Fibroblast of lung (primary cell): Measurements from ENCODE around the gene EML2.

ENCODE experiments used
- EZH2 ChIP-seq: IDR thresholded peaks from 2 replicates; pipeline ENCODE4 v1.5.1; 2012; ENCODE audit warnings: low read length, control low read depth, mild to moderate bottlenecking; ENCODE audit errors: missing control alignments
- TF ChIP-seq, protein P1 (sequence below), 2 donors: IDR thresholded peaks in 1 of 2; conservative IDR thresholded peaks in 1 of 2; 1 replicate in 1 of 2; 2 replicates in 1 of 2; pipeline ENCODE4 v1.5.1; 2011 to 2012; ENCODE audit warnings: low read length in 2 of 2, control low read depth in 1 of 2, inconsistent platforms in 1 of 2, low read depth in 1 of 2, mild to moderate bottlenecking in 1 of 2

DNA sequence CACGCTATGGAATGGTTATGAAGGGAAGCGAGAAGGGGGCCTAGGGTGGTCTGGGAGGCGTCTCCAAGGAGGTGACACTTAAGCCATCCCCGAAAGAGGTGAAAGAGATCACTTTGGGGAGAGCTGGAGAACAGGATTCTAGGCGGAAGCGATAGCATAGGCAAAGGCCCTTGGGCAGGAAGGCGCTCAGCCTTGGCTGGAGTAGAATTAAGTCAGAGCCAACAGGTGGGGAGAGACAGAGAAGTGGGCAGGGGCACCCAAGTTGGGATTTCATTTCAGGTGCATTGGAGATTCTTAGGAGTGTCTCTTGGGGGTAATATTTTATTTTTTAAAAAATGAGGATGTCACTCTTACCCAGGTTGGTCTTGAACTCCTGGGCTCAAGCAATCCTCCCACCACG, 42.9 kb upstream of the EML2 start:
- TF ChIP-seq, protein P1, sequence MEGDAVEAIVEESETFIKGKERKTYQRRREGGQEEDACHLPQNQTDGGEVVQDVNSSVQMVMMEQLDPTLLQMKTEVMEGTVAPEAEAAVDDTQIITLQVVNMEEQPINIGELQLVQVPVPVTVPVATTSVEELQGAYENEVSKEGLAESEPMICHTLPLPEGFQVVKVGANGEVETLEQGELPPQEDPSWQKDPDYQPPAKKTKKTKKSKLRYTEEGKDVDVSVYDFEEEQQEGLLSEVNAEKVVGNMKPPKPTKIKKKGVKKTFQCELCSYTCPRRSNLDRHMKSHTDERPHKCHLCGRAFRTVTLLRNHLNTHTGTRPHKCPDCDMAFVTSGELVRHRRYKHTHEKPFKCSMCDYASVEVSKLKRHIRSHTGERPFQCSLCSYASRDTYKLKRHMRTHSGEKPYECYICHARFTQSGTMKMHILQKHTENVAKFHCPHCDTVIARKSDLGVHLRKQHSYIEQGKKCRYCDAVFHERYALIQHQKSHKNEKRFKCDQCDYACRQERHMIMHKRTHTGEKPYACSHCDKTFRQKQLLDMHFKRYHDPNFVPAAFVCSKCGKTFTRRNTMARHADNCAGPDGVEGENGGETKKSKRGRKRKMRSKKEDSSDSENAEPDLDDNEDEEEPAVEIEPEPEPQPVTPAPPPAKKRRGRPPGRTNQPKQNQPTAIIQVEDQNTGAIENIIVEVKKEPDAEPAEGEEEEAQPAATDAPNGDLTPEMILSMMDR (conservative IDR thresholded peaks at IDR 0.05 in 1 of 2, IDR thresholded peaks at IDR 0.05 in 1 of 2; ENCODE audit: low read depth in 1 of 2, low read length in 2 of 2) = no peak
- TF ChIP-seq EZH2 = no peak
